ENCODE data around the gene RAB11A.

DNA sequence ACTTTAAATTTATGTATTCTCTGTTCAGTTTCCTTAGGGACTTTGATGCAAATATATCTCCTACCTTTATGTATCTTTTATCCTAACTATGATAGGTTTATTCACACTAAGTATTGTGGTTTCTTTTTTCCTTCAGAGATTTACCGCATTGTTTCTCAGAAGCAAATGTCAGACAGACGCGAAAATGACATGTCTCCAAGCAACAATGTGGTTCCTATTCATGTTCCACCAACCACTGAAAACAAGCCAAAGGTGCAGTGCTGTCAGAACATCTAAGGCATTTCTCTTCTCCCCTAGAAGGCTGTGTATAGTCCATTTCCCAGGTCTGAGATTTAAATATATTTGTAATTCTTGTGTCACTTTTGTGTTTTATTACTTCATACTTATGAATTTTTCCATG lies 18.3 kb downstream of the RAB11A start:
- no peak for TF ChIP-seq FOXJ3 (CRISPR knock-in tag; IDR thresholded peaks at IDR 0.05; ENCODE audit: borderline replicate concordance)
- TF ChIP-seq, protein P1, sequence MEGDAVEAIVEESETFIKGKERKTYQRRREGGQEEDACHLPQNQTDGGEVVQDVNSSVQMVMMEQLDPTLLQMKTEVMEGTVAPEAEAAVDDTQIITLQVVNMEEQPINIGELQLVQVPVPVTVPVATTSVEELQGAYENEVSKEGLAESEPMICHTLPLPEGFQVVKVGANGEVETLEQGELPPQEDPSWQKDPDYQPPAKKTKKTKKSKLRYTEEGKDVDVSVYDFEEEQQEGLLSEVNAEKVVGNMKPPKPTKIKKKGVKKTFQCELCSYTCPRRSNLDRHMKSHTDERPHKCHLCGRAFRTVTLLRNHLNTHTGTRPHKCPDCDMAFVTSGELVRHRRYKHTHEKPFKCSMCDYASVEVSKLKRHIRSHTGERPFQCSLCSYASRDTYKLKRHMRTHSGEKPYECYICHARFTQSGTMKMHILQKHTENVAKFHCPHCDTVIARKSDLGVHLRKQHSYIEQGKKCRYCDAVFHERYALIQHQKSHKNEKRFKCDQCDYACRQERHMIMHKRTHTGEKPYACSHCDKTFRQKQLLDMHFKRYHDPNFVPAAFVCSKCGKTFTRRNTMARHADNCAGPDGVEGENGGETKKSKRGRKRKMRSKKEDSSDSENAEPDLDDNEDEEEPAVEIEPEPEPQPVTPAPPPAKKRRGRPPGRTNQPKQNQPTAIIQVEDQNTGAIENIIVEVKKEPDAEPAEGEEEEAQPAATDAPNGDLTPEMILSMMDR (IDR thresholded peaks at IDR 0.05) = no peak
- no peak for TF ChIP-seq USF2 (CRISPR knock-in tag; IDR thresholded peaks at IDR 0.05)
- TF ChIP-seq MAX (CRISPR knock-in tag; IDR thresholded peaks at IDR 0.05) = no peak
- TF ChIP-seq, protein P2, sequence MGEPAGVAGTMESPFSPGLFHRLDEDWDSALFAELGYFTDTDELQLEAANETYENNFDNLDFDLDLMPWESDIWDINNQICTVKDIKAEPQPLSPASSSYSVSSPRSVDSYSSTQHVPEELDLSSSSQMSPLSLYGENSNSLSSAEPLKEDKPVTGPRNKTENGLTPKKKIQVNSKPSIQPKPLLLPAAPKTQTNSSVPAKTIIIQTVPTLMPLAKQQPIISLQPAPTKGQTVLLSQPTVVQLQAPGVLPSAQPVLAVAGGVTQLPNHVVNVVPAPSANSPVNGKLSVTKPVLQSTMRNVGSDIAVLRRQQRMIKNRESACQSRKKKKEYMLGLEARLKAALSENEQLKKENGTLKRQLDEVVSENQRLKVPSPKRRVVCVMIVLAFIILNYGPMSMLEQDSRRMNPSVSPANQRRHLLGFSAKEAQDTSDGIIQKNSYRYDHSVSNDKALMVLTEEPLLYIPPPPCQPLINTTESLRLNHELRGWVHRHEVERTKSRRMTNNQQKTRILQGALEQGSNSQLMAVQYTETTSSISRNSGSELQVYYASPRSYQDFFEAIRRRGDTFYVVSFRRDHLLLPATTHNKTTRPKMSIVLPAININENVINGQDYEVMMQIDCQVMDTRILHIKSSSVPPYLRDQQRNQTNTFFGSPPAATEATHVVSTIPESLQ (CRISPR knock-in tag; IDR thresholded peaks at IDR 0.05) = no peak
- TF ChIP-seq NR3C1 (CRISPR knock-in tag; conservative IDR thresholded peaks at IDR 0.05; ENCODE audit: low read depth) = no peak
- no peak for TF ChIP-seq IRF1 (CRISPR knock-in tag; IDR thresholded peaks at IDR 0.05)
- no peak for TF ChIP-seq PRRX2 (CRISPR knock-in tag; IDR thresholded peaks at IDR 0.05)

Data from WTC11 (cell line).